Liver (tissue), 9 donors: ENCODE data around the gene SPEG. TPM values are rescaled to one million over a fixed set of nuclear protein-coding genes. Genes with fewer than 3 reads are reported as not detected.
A peak's percentile ranks its signal among the peaks of the same experiment; 100 is the strongest.

Source experiments
- DNase-seq: peaks from one replicate; pipeline ENCODE4 v3.0.0-alpha.2; 2017; ENCODE audit warnings: low spot score
- H3K27ac ChIP-seq, 2 donors: one replicate each; pipeline ENCODE4 v1.7.0; 2013; ENCODE audit warnings: inconsistent platforms in 2 of 2, low read length in 2 of 2, control low read depth in 1 of 2, low read depth in 1 of 2, mild to moderate bottlenecking in 1 of 2
- H3K27me3 ChIP-seq, 4 donors: one replicate each; pipeline versions ENCODE4 v1.6.1 to v1.7.0; 2013; ENCODE audit warnings: low read length in 3 of 4, inconsistent platforms in 1 of 4, mild to moderate bottlenecking in 1 of 4, moderate library complexity in 1 of 4; ENCODE audit not compliant: control insufficient read depth in 4 of 4, insufficient read depth in 4 of 4
- H3K36me3 ChIP-seq, 4 donors: one replicate each; pipeline versions ENCODE4 v1.6.1 to v1.7.0; 2013; ENCODE audit warnings: low read length in 3 of 4, mild to moderate bottlenecking in 3 of 4, low read depth in 1 of 4, moderate library complexity in 1 of 4; ENCODE audit not compliant: control insufficient read depth in 4 of 4, insufficient read depth in 3 of 4
- H3K4me1 ChIP-seq, 4 donors: one replicate each; pipeline versions ENCODE4 v1.6.1 to v1.7.0; 2013; ENCODE audit warnings: low read length in 3 of 4, mild to moderate bottlenecking in 3 of 4, moderate library complexity in 1 of 4; ENCODE audit not compliant: control insufficient read depth in 4 of 4, insufficient read depth in 4 of 4
- H3K4me3 ChIP-seq, 3 donors: one replicate each; pipeline versions ENCODE4 v1.6.1 to v1.7.0; 2013; ENCODE audit warnings: low read length in 3 of 3, control low read depth in 1 of 3, low read depth in 1 of 3, mild to moderate bottlenecking in 1 of 3
- H3K9ac ChIP-seq, 2 donors: one replicate each; pipeline ENCODE4 v1.7.0; 2013; ENCODE audit warnings: low read length in 2 of 2, mild to moderate bottlenecking in 2 of 2, moderate library complexity in 2 of 2, control low read depth in 1 of 2, low read depth in 1 of 2
- H3K9me3 ChIP-seq, 4 donors: one replicate each; pipeline versions ENCODE4 v1.6.1 to v1.7.0; 2013; ENCODE audit warnings: low read length in 3 of 4; ENCODE audit not compliant: control insufficient read depth in 4 of 4
- CTCF ChIP-seq: fragments of 150-350 bp; IDR thresholded peaks from 2 replicates; pipeline ENCODE4 v1.5.1; 2017; ENCODE audit warnings: improper control_type of control experiment, low read depth, low read length; ENCODE audit not compliant: missing input control
- FOXA1 ChIP-seq: IDR thresholded peaks from 2 replicates; pipeline ENCODE4 v1.6.1; 2016; ENCODE audit warnings: antibody characterized with exemption
- FOXA2 ChIP-seq: IDR thresholded peaks from 2 replicates; pipeline ENCODE4 v1.6.1; 2016; ENCODE audit warnings: antibody characterized with exemption
- GABPA ChIP-seq, 2 donors: IDR thresholded peaks in 1 of 2; conservative IDR thresholded peaks in 1 of 2; 2 replicates each; pipeline ENCODE4 v1.6.1; 2016; ENCODE audit warnings: antibody characterized with exemption in 2 of 2, mild to moderate bottlenecking in 1 of 2, moderate library complexity in 1 of 2
- HNF4A ChIP-seq, 2 donors: conservative IDR thresholded peaks; 2 replicates each; pipeline ENCODE4 v1.6.1; 2016; ENCODE audit warnings: antibody characterized with exemption in 2 of 2, mild to moderate bottlenecking in 2 of 2
- HNF4G ChIP-seq: IDR thresholded peaks from 2 replicates; pipeline ENCODE4 v1.6.1; 2016; ENCODE audit warnings: antibody characterized with exemption
- JUND ChIP-seq, 2 donors: IDR thresholded peaks; 2 replicates each; pipeline ENCODE4 v1.6.1; 2016; ENCODE audit warnings: antibody characterized with exemption in 2 of 2
- MAX ChIP-seq: IDR thresholded peaks from 2 replicates; pipeline ENCODE4 v1.6.1; 2016; ENCODE audit warnings: antibody characterized with exemption
- RAD21 ChIP-seq, 2 donors: IDR thresholded peaks; 2 replicates each; pipeline ENCODE4 v1.6.1; 2016; ENCODE audit warnings: antibody characterized with exemption in 2 of 2, mild to moderate bottlenecking in 2 of 2
- REST ChIP-seq: IDR thresholded peaks from 2 replicates; pipeline ENCODE4 v1.6.1; 2016; ENCODE audit warnings: antibody characterized with exemption, mild to moderate bottlenecking
- RXRA ChIP-seq, 2 donors: IDR thresholded peaks; 2 replicates each; pipeline ENCODE4 v1.6.1; 2017 to 2018; ENCODE audit warnings: antibody characterized with exemption in 2 of 2, mild to moderate bottlenecking in 1 of 2
- SP1 ChIP-seq: IDR thresholded peaks from 2 replicates; pipeline ENCODE4 v1.6.1; 2018; ENCODE audit warnings: antibody characterized with exemption, mild to moderate bottlenecking
- TAF1 ChIP-seq: conservative IDR thresholded peaks from 2 replicates; pipeline ENCODE4 v1.6.1; 2016; ENCODE audit warnings: antibody characterized with exemption, mild to moderate bottlenecking
- YY1 ChIP-seq: IDR thresholded peaks from 2 replicates; pipeline ENCODE4 v1.6.1; 2016; ENCODE audit warnings: antibody characterized with exemption, mild to moderate bottlenecking
- WGBS: extraction: QIAGEN DNeasy Blood & Tissue Kit; methylation state at CpG from one replicate; pipeline ENCODE4 v1.1.7; 2013; 5-methylcytosine and 5-hydroxymethylcytosine counted together
- polyA plus RNA-seq, 2 donors: library from polyadenylated mRNA; stranded (reverse) in 1 of 2; unstranded in 1 of 2; fragments of 200-250 nt in 1 of 2; fragments of >200 nt in 1 of 2; fragmentation: Nextera tagmentation in 1 of 2; extraction: Ambion mirVana in 1 of 2; gene quantifications; one replicate each; pipeline versions ENCODE4 v1.2.1 to v1.2.3, GENCODE V29; 2013 to 2015
- total RNA-seq, 2 donors: library from RNA; depleted of rRNA; stranded (reverse); fragments of >200 nt; gene quantifications; one replicate each; pipeline ENCODE4 v1.2.3, GENCODE V29; 2014
- donor health status: healthy.
- donor health status: healthy.
- donor health status: healthy.
- donor health status: healthy.
- donor health status: healthy.

Gene SPEG
- total and polyA plus RNA-seq, 4 donors: 0.51 to 0.96 (median 0.66) TPM

GRCh38 chr2:219396863-219397457 is 37.7 kb upstream of the SPEG start (continued):
- no peak for TF ChIP-seq CTCF
- no peak for TF ChIP-seq HNF4G
- no peak for TF ChIP-seq TAF1
- no peak for TF ChIP-seq FOXA2
- no peak for TF ChIP-seq JUND (IDR thresholded peaks at IDR 0.05)

GRCh38 chr2:219398721-219399363 is 35.8 kb upstream of the SPEG start:
- TF ChIP-seq HNF4A (conservative IDR thresholded peaks at IDR 0.05) (peak; percentile 12 to 32), SP1 (peak; percentile 50), FOXA2 (peak; percentile 91), YY1 (peak; percentile 57), RAD21 (IDR thresholded peaks at IDR 0.05) (no peak), MAX (no peak), RXRA (IDR thresholded peaks at IDR 0.05) (peak in 1 of 2 donors; percentile 48), REST (peak; percentile 16), GABPA (IDR thresholded peaks at IDR 0.05 in 1 of 2, conservative IDR thresholded peaks at IDR 0.05 in 1 of 2) (no peak), JUND (IDR thresholded peaks at IDR 0.05) (peak in 1 of 2 donors; percentile 10), FOXA1 (peak; percentile 87)
- DNase-seq: no peak
- Histone ChIP-seq H3K9me3 (no peaks in the 10 kb centered on the region), H3K36me3 (no peaks in the 10 kb centered on the region), H3K27me3 (no peaks in the 10 kb centered on the region), H3K27ac (peak overlapping the region; percentile 55 to 57), H3K9ac (peak overlapping the region; percentile 47 to 74), H3K4me1 (peaks cover 0 to 12% (median 10%) of the 10 kb centered on the region in 4 donors), H3K4me3 (no peak overlapping the region)
- WGBS: 17% methylated on average over 5 of the region's 5 CpGs
